A673 (cell line): ENCODE data around the gene PLAC8. TPM values are rescaled to one million over a fixed set of nuclear protein-coding genes. Genes with fewer than 3 reads are reported as not detected.
"Not testable (repeated sequence)": the region's sequence is repeated elsewhere in the genome, so short reads cannot be mapped to it uniquely, and the experiment has no call there.

Source experiments
- BruUV-seq: library from RNA; stranded (reverse); fragments of 400-500 nt; replicated peaks from 2 replicates; lab custom pipeline; 2021; lab: Mats Ljungman, UMichigan
- CTCF ChIA-PET: fragments of 300-600 bp; sonication (Branson Sonifier 250); formaldehyde crosslinking; loops from one replicate; lab custom pipeline; 2022; ENCODE audit warnings: antibody characterized with exemption; lab: Charles Lee
- POLR2A ChIA-PET: fragments of 300-600 bp; sonication (Branson Sonifier 250); formaldehyde crosslinking; loops from one replicate; lab custom pipeline; 2022; ENCODE audit warnings: antibody characterized with exemption; ENCODE audit not compliant: low non-redundant PET; lab: Charles Lee
- DNase-seq: peaks from one replicate; pipeline ENCODE4 v3.0.0-alpha.2; 2015; ENCODE audit warnings: low spot score
- H3K27ac ChIP-seq: fragments of 200-600 bp; sonication (generic); 2 replicates; pipeline ENCODE4 v1.5.1; 2016; ENCODE audit warnings: mixed run types, low read depth, mild to moderate bottlenecking, mixed read lengths, antibody characterized with exemption, low read length; ENCODE audit not compliant: poor library complexity, severe bottlenecking
- H3K27me3 ChIP-seq: fragments of 200-600 bp; sonication (generic); replicated peaks from 2 replicates; pipeline ENCODE4 v1.6.1; 2017; ENCODE audit warnings: mixed run types, low read depth, mild to moderate bottlenecking, mixed read lengths, antibody characterized with exemption, low read length; ENCODE audit not compliant: insufficient read depth, poor library complexity
- H3K36me3 ChIP-seq: fragments of 200-600 bp; sonication (generic); 2 replicates; pipeline ENCODE4 v1.6.1; 2016; ENCODE audit warnings: mixed run types, mild to moderate bottlenecking, mixed read lengths, antibody characterized with exemption, low read length; ENCODE audit not compliant: insufficient read depth, poor library complexity, severe bottlenecking
- H3K4me1 ChIP-seq: fragments of 200-600 bp; sonication (generic); 2 replicates; pipeline ENCODE4 v1.6.1; 2017; ENCODE audit warnings: mixed run types, mild to moderate bottlenecking, mixed read lengths, antibody characterized with exemption, low read length; ENCODE audit not compliant: insufficient read depth, poor library complexity, severe bottlenecking
- H3K4me3 ChIP-seq: fragments of 200-600 bp; sonication (generic); 2 replicates; pipeline ENCODE4 v1.5.1; 2016; ENCODE audit warnings: low read depth, mixed run types, mild to moderate bottlenecking, mixed read lengths, low read length; ENCODE audit not compliant: poor library complexity, severe bottlenecking
- H3K9me3 ChIP-seq: fragments of 200-600 bp; sonication (generic); 2 replicates; pipeline ENCODE4 v1.6.1; 2016; ENCODE audit warnings: mixed run types, low read depth, mild to moderate bottlenecking, mixed read lengths, antibody characterized with exemption, low read length; ENCODE audit not compliant: poor library complexity, severe bottlenecking
- EZH2 ChIP-seq: fragments of 200-600 bp; sonication (generic); IDR thresholded peaks from 2 replicates; pipeline ENCODE4 v1.6.1; 2017; ENCODE audit warnings: borderline replicate concordance, low read depth, mild to moderate bottlenecking, mixed read lengths, antibody characterized with exemption, low read length; ENCODE audit not compliant: poor library complexity, severe bottlenecking
- intact Hi-C: fragments of 100-400 bp; cut with micrococcal nuclease; formaldehyde crosslinking; loops from one replicate; pipeline ENCODE4 v1.10.0; 2022; ENCODE audit not compliant: unreplicated experiment
- total RNA-seq: library from RNA; stranded (reverse); gene quantifications from 2 replicates; pipeline ENCODE4 v1.2.3, GENCODE V29; 2021
- TF ChIP-seq, protein P1 (sequence below): fragments of 300-800, 200-600 bp; sonication (generic); conservative IDR thresholded peaks from 2 replicates; pipeline ENCODE4 v1.5.1; 2017; ENCODE audit warnings: low read depth, mild to moderate bottlenecking, antibody characterized with exemption, low read length, moderate library complexity, mixed read lengths

The PLAC8 gene
- total RNA-seq, 1 experiment from 2014 or later = 0.41 TPM

DNA sequence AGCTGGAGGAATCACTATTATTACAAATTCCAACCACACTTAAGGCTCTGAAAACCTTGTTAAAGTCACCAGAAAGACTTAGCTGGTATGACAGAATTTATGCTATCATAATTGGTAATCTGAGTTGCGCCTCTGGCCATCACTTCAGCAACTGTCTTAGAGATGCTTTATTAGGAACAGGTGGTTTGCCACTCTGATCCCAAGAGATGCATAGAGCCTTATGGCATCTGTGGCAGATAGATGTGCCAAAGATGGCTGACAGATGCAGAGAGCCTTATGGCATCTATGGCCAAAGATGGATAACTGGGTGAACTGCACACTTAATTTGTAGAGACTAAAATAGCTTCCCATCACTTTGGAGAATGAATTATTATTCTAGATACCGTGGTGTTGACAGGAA is 32.3 kb upstream of the PLAC8 start:
- ChIA-PET POLR2A (no interaction called here), CTCF (no interaction called here)
- Histone ChIP-seq H3K4me3 (no peak overlapping the region), H3K27me3 (no peaks in the 10 kb centered on the region), H3K27ac (no peak overlapping the region), H3K36me3 (no peaks in the 10 kb centered on the region), H3K4me1 (no peaks in the 10 kb centered on the region), H3K9me3 (no peaks in the 10 kb centered on the region)
- no peak for DNase-seq
- BruUV-seq = no TSS peak
- intact Hi-C loops = no loop called here
- TF ChIP-seq, protein P1, sequence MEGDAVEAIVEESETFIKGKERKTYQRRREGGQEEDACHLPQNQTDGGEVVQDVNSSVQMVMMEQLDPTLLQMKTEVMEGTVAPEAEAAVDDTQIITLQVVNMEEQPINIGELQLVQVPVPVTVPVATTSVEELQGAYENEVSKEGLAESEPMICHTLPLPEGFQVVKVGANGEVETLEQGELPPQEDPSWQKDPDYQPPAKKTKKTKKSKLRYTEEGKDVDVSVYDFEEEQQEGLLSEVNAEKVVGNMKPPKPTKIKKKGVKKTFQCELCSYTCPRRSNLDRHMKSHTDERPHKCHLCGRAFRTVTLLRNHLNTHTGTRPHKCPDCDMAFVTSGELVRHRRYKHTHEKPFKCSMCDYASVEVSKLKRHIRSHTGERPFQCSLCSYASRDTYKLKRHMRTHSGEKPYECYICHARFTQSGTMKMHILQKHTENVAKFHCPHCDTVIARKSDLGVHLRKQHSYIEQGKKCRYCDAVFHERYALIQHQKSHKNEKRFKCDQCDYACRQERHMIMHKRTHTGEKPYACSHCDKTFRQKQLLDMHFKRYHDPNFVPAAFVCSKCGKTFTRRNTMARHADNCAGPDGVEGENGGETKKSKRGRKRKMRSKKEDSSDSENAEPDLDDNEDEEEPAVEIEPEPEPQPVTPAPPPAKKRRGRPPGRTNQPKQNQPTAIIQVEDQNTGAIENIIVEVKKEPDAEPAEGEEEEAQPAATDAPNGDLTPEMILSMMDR = no peak
- TF ChIP-seq EZH2 = no peak

DNA sequence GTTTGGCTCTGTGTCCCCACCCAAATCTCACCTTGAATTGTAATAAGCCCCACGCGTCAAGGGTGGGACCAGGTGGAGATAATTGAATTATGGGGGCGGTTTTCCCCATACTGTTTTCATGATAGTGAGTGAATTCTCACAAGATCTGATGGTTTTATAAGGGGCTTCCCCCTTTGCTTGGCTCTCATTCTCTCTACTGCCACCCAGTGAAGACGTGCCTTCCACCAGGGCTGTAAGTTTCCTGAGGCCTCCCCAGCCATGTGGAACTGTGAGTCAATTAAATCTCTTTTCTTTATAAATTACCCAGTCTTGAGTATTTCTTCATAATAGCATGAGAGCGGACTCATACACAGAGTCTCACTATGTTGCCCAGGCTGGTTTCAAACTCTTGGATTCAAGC is 31.2 kb upstream of the PLAC8 start:
- H3K4me3 ChIP-seq, H3K9me3 ChIP-seq, H3K36me3 ChIP-seq, CTCF ChIA-PET, POLR2A ChIA-PET, DNase-seq, H3K27ac ChIP-seq, H3K4me1 ChIP-seq, H3K27me3 ChIP-seq, intact Hi-C loops, BruUV-seq: not testable (repeated sequence)

DNA sequence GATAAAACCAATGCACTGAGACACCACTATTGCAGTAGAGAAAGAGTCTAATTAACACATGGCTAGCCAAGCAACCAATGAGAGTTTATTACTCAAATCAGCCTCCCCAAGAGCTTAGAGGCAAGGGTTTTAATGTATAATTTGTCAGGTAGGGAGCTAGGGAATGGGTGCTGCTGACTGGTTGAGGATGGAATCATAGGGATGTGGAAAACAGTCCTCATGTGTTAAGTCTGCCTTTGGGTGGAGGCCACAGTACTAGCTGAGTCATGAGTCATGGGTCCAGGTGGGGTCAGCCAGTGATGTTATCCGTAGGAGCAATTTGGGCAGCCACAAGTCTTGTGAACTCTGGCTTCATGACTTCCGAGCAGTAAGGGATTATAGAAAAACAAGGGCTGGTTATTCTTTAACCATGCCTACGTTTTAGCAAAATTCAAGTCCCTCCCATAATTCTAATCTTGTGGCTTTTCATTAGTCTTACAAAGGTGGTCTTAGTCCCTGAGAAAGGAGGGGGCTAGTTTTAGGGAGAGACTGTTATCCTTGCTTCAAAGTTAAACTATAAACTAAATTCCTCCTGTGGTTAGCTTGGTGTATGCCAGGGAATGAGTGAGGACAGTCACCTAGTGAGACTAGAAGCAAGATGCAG is 25.1 kb upstream of the PLAC8 start:
- ChIA-PET CTCF (no interaction called here), POLR2A (no interaction called here)
- no peaks in the 10 kb centered on the region for H3K9me3 ChIP-seq
- no peaks in the 10 kb centered on the region for H3K4me1 ChIP-seq
- no peaks in the 10 kb centered on the region for H3K36me3 ChIP-seq
- H3K27ac ChIP-seq = no peak overlapping the region
- no TSS peak for BruUV-seq
- no peak for DNase-seq
- H3K27me3 ChIP-seq = no peaks in the 10 kb centered on the region
- H3K4me3 ChIP-seq = no peak overlapping the region
- intact Hi-C loops = no loop called here
- no peak for TF ChIP-seq EZH2

DNA sequence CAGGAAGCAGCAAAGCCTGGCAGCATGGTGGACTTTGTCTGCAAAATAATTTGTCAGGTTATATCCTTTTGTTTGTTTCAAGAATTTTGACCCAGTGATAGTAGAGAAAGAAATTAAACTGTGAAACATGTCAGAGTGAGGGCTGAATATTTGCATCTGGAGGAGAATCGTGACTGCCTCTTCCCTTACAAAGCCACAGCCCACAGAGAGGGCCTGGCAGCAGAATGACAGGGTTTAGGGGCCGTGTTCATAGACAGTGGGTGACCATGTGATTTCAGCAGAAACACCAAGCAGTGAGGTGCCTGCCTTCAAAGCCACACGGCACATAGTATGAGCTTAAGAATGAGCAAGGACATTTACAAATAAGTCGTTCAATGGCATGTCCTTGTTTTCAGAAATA is 24.4 kb upstream of the PLAC8 start:
- H3K36me3 ChIP-seq = no peaks in the 10 kb centered on the region
- ChIA-PET CTCF (no interaction called here), POLR2A (no interaction called here)
- H3K4me1 ChIP-seq = no peaks in the 10 kb centered on the region
- TF ChIP-seq, protein P1 = no peak
- no peak for TF ChIP-seq EZH2
- DNase-seq = no peak
- H3K9me3 ChIP-seq = no peaks in the 10 kb centered on the region
- H3K27me3 ChIP-seq = no peaks in the 10 kb centered on the region
- no peak overlapping the region for H3K4me3 ChIP-seq
- intact Hi-C loops = no loop called here
- no peak overlapping the region for H3K27ac ChIP-seq
- BruUV-seq = no TSS peak
